Activated CD4-positive, alpha-beta T cell treated with anti-CD3 and anti-CD28 coated beads for 36 hours (primary cell): ENCODE results near the gene CSPG4. TPM values are rescaled to one million over a fixed set of nuclear protein-coding genes. Genes with fewer than 3 reads are reported as not detected.
"Not testable (repeated sequence)": the region's sequence is repeated elsewhere in the genome, so short reads cannot be mapped to it uniquely, and the experiment has no call there.

Experiments used
- ATAC-seq: fragments of 200-7000 bp; cut with Tn5 transposase; one replicate; pipeline ENCODE4 v1.10.0; 2021; ENCODE audit warnings: mild to moderate bottlenecking, moderate library complexity
- CTCF ChIA-PET: fragments of 350-600 bp; sonication (Branson Sonifier 250); formaldehyde crosslinking; loops from one replicate; lab custom pipeline; 2021; ENCODE audit warnings: antibody characterized with exemption; lab: Charles Lee
- POLR2A ChIA-PET: fragments of 350-600 bp; sonication (Branson Sonifier 250); formaldehyde crosslinking; loops from one replicate; lab custom pipeline; 2021; ENCODE audit warnings: antibody characterized with exemption, inconsistent platforms; lab: Charles Lee
- DNase-seq: peaks from one replicate; pipeline ENCODE4 v3.0.0-alpha.2; 2020
- H3K27ac Mint-ChIP-seq: one replicate; pipeline ENCODE4 v1.8.0; 2021; ENCODE audit warnings: mixed read lengths
- H3K27me3 Mint-ChIP-seq: one replicate; pipeline ENCODE4 v1.8.0; 2021; ENCODE audit warnings: mixed read lengths
- H3K36me3 Mint-ChIP-seq: one replicate; pipeline ENCODE4 v1.8.0; 2021; ENCODE audit warnings: low read depth, mixed read lengths
- H3K4me1 Mint-ChIP-seq: one replicate; pipeline ENCODE4 v1.8.0; 2021; ENCODE audit warnings: mixed read lengths
- H3K4me3 Mint-ChIP-seq: one replicate; pipeline ENCODE4 v1.8.0; 2021; ENCODE audit warnings: mild to moderate bottlenecking, moderate library complexity, mixed read lengths
- H3K9me3 Mint-ChIP-seq: one replicate; pipeline ENCODE4 v1.8.0; 2021; ENCODE audit warnings: low read depth, mixed read lengths
- intact Hi-C, 2 experiments: fragments of 100-400 bp; cut with DNase I in 1 of 2; cut with micrococcal nuclease in 1 of 2; formaldehyde crosslinking; loops; one replicate each; pipeline versions ENCODE4 v1.14.2 to v1.15.1; 2022 to 2024; cut with DNase I, micrococcal nuclease
- total RNA-seq, 2 experiments: library from RNA; stranded (reverse); gene quantifications; one replicate each; pipeline ENCODE4 v1.2.3, GENCODE V29; 2021

Gene CSPG4, protein sequence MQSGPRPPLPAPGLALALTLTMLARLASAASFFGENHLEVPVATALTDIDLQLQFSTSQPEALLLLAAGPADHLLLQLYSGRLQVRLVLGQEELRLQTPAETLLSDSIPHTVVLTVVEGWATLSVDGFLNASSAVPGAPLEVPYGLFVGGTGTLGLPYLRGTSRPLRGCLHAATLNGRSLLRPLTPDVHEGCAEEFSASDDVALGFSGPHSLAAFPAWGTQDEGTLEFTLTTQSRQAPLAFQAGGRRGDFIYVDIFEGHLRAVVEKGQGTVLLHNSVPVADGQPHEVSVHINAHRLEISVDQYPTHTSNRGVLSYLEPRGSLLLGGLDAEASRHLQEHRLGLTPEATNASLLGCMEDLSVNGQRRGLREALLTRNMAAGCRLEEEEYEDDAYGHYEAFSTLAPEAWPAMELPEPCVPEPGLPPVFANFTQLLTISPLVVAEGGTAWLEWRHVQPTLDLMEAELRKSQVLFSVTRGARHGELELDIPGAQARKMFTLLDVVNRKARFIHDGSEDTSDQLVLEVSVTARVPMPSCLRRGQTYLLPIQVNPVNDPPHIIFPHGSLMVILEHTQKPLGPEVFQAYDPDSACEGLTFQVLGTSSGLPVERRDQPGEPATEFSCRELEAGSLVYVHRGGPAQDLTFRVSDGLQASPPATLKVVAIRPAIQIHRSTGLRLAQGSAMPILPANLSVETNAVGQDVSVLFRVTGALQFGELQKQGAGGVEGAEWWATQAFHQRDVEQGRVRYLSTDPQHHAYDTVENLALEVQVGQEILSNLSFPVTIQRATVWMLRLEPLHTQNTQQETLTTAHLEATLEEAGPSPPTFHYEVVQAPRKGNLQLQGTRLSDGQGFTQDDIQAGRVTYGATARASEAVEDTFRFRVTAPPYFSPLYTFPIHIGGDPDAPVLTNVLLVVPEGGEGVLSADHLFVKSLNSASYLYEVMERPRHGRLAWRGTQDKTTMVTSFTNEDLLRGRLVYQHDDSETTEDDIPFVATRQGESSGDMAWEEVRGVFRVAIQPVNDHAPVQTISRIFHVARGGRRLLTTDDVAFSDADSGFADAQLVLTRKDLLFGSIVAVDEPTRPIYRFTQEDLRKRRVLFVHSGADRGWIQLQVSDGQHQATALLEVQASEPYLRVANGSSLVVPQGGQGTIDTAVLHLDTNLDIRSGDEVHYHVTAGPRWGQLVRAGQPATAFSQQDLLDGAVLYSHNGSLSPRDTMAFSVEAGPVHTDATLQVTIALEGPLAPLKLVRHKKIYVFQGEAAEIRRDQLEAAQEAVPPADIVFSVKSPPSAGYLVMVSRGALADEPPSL (N-terminal part only)
- not detected for total RNA-seq

DNA sequence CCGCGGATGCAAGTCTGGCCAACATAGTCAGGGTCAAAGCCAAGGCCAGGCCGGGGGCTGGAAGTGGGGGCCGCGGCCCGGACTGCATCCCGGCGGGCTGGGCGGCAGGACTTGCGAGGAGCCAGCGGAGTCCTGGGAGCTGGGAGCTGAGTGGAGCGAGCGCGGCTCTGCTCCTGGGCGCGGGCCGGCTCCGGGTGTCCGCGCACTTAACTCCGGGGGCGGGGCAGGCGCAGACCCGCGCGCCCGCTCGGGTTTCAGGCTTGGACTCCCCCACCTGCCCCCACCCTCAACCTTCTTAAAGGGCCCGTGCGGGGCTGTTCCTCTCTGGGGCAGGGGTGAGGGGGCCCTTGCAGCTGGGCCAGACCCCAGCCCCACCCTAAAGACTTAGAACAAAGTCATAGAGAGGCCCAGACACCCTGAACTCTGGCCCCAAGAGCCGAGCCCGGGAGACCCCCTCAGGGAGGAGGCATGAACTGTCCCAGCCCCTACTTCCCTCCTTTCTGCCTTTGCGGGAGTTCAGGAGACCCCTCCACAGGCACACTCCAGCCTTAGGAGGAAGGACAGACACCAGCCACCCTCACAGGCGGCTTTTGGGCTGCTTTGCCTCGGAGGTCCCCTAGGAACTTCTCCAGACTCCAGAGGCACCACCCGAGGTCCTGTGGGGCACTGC, at the start of gene CSPG4:
TSS of gene CSPG4 (minus strand) at position 181 of the 670 bp plus-strand sequence. CDS start at position 88, 93 bp downstream.
- ATAC-seq: no peak
- peaks cover 11% of the 10 kb centered on the region for H3K27me3 Mint-ChIP-seq
- intact Hi-C loops: no loop called here
- no peak within 1 kb of the TSS for H3K27ac Mint-ChIP-seq
- CTCF ChIA-PET: interaction anchor here (0.7 kb wide), 1 partner anchor 1290 kb away, joined by 3 read pairs; no protein-coding TSS in a partner anchor
- H3K9me3 Mint-ChIP-seq: no peaks in the 10 kb centered on the region
- H3K4me3 Mint-ChIP-seq: no peak within 1 kb of the TSS
- DNase-seq: no peak
- POLR2A ChIA-PET: interaction anchor here (0.5 kb wide), 1 partner anchor 65 kb away, joined by 3 read pairs; no protein-coding TSS in a partner anchor
- H3K4me1 Mint-ChIP-seq: no peaks in the 10 kb centered on the region
- no peaks in the 10 kb centered on the region for H3K36me3 Mint-ChIP-seq

DNA sequence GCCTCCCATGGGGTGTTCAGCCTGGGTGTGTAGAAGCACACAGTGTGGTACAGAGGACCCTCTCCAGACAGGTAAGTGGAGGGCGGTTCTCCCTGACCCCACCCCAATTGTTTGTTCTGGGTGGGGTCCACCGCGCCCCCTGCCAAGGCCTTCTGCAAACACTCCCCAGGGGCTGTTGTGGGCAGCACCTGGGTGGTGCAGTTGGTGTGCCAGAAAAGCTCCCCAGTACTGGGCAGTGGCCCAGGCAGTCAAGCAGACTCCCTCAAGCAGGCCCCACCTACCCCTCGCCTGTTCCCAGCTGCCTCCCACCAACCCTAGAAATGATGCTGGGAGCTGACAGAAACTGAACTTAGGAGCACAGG, 49.7 kb upstream of the CSPG4 start:
- POLR2A ChIA-PET, H3K27ac Mint-ChIP-seq, H3K9me3 Mint-ChIP-seq, H3K27me3 Mint-ChIP-seq, CTCF ChIA-PET, intact Hi-C loops, H3K36me3 Mint-ChIP-seq, ATAC-seq, H3K4me3 Mint-ChIP-seq, DNase-seq: not testable (repeated sequence)
- peaks cover 14% of the 10 kb centered on the region for H3K4me1 Mint-ChIP-seq

DNA sequence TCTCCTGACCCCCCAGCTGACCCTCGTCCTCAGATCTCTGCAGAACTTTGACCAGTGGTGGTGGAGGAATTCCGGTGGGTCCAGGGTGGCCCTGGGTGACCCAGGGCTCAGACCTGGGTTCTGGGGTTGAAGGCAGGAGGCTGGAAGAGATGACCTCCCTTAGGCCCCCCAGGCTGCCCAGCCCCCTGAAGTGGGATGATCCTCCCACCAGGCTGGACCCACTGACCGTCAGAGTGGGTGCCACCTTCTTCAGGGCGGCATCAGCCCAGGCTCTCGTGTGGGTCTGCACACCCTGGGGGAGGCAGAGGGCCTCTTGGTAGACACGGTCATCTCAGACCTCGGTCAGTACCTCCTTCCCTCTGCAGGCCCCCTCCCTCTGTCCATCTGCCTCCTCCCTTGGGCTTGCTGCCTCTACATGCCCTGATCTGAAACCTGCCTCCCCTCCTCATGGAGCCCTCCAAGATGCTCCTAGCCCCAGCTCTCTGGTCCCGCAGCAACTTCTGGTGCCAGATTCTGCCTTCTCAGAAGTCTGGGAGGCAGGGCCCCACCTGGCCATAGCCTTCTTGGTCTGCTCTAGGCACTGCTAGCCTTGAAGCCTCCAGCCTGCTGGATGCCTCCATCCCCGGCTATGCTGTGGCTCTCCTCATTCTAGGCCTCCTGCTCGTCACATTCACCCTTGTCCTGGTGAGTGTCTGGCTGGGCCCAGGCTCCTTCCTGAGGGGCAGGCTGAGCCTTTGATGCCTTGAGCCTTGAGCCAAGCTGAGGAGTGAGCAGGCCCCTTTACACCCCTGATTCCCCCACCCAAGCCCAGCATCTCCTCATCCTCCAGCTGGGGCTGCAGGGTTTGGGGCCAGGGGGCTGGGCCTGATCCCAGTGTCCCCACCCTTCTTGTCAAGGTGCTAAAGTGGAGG, 49.1 kb upstream of the CSPG4 start:
- ATAC-seq (no peak), DNase-seq (no peak)
- Mint-ChIP-seq H3K9me3 (no peaks in the 10 kb centered on the region), H3K27ac (no peak overlapping the region), H3K4me3 (no peak overlapping the region), H3K27me3 (no peaks in the 10 kb centered on the region), H3K4me1 (peaks cover 14% of the 10 kb centered on the region), H3K36me3 (no peaks in the 10 kb centered on the region)
- ChIA-PET CTCF (no interaction called here), POLR2A (no interaction called here)
- intact Hi-C loops: no loop called here

DNA sequence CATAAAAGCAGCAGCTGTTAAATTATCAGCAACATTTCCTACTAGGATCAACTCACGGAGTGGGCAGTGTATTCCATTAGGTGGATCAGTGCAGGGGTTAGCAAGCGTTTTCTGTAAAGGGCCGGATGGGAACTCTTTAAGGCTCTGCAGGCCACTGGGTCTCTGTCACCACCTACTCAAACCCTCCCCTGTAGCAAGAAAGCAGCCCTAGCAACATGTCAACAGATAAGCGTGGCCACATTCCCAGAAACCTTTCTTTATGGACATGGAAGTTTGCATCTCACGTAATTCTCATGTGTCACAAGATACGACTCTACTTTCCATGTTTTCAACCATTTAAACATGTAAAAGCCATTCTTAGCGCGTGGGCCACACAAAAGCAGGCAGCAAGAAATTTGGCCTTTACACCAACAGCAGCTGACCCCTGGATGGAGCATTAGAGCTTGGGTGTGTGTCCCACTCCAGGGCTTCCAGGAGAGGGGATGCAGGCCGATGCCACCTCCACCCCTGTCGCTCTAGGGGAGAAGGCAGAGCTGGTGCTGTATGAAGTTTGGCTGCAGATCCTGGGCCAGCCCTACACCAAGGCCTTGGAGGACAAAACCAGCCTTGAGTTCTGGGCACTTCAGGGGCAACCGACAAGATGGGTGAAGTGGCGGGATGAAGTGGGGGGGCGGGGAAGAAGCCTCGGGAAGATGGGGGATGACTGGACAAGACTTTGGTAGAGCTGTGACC, 48.2 kb upstream of the CSPG4 start:
- no peaks in the 10 kb centered on the region for H3K27me3 Mint-ChIP-seq

DNA sequence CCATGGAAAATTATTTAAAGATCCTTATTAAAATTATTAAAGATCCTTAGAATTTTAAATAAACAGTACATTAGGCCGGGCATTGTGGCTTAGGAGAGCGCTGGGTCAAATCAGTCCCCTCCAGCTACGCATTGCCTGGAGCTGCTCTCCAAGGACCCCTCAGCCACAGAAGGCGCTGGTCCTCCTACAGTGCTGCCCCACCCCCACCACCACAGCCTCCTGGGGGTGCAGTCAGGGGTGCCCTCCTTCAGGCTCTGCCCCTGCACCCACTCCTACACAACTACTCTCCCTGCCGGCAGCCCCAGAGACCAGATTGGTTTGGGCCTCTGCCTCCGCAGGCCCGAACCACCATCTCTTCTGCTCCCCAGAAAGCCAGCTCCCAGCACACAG, 47.5 kb upstream of the CSPG4 start:
- peaks cover 14% of the 10 kb centered on the region for H3K4me1 Mint-ChIP-seq
- intact Hi-C loops, DNase-seq, ATAC-seq, H3K36me3 Mint-ChIP-seq, H3K4me3 Mint-ChIP-seq, H3K27me3 Mint-ChIP-seq, H3K27ac Mint-ChIP-seq, H3K9me3 Mint-ChIP-seq: not testable (repeated sequence)
- POLR2A ChIA-PET: interaction anchor here (0.8 kb wide), 1 partner anchor 122 kb away, joined by 3 read pairs; no protein-coding TSS in a partner anchor
- CTCF ChIA-PET: interaction anchor here (0.9 to 1.7 kb wide), 3 partner anchors 10 to 42 kb away, joined by 3 to 5 read pairs (median 3); no protein-coding TSS in a partner anchor

More for the DNA sequence above, 48.2 kb upstream of the CSPG4 start:
- CTCF ChIA-PET: interaction anchor here (0.9 to 1.5 kb wide), 2 partner anchors 11 to 32 kb away, joined by 3 read pairs; no protein-coding TSS in a partner anchor
- no peak overlapping the region for H3K4me3 Mint-ChIP-seq
- DNase-seq (no peak), ATAC-seq (no peak)
- POLR2A ChIA-PET: no interaction called here
- H3K36me3 Mint-ChIP-seq: no peaks in the 10 kb centered on the region
- H3K27ac Mint-ChIP-seq: no peak overlapping the region
- intact Hi-C loops: no loop called here
- peaks cover 14% of the 10 kb centered on the region for H3K4me1 Mint-ChIP-seq
- no peaks in the 10 kb centered on the region for H3K9me3 Mint-ChIP-seq

DNA sequence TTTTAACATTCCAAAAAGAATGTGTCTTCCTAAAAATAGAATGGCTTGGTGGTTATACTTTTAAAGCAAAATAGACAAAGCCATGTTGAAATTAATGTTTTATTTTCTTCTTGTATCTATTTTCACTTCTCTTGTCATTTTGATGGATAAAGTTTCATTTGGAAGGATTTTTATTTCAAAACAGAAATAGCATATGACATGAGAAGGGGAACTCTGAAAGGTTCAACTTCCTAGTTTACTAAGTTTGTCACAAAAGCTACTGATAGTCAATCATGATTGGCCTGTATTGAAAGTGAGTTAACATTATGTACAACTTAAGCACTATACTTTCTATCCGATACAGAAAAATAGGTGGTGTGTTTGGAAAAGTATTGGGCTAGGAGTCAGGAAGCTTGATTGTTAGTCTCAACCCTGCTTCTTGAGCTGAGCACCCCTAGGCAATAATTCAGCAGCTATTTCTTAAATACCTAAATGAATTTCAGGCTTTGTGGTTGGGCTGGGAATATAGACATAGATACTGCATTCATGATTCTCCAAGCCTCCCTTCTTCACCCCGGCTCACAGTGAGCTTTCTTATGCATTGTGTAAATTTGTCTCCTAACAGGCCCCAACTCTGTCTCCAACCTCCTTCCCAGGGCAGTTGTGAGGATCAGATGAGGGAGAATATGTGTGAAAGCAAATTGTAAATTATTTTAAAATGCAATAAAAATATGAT, 46.9 kb upstream of the CSPG4 start:
- DNase-seq (no peak), ATAC-seq (no peak)
- Mint-ChIP-seq H3K27me3 (no peaks in the 10 kb centered on the region), H3K4me3 (peak overlapping the region; percentile 85), H3K36me3 (no peaks in the 10 kb centered on the region), H3K27ac (peak overlapping the region; percentile 89), H3K9me3 (no peaks in the 10 kb centered on the region), H3K4me1 (peaks cover 14% of the 10 kb centered on the region)
- intact Hi-C loops: loop anchor here in 1 of 2 experiments (5.0 kb wide), 1 partner anchor 143 kb away; the partner anchor contains the start of gene FBXO22
- ChIA-PET CTCF (interaction anchor here (0.9 to 1.7 kb wide), 3 partner anchors 9 to 42 kb away, joined by 3 to 5 read pairs (median 3); no protein-coding TSS in a partner anchor), POLR2A (interaction anchor here (0.8 kb wide), 1 partner anchor 121 kb away, joined by 3 read pairs; no protein-coding TSS in a partner anchor)

DNA sequence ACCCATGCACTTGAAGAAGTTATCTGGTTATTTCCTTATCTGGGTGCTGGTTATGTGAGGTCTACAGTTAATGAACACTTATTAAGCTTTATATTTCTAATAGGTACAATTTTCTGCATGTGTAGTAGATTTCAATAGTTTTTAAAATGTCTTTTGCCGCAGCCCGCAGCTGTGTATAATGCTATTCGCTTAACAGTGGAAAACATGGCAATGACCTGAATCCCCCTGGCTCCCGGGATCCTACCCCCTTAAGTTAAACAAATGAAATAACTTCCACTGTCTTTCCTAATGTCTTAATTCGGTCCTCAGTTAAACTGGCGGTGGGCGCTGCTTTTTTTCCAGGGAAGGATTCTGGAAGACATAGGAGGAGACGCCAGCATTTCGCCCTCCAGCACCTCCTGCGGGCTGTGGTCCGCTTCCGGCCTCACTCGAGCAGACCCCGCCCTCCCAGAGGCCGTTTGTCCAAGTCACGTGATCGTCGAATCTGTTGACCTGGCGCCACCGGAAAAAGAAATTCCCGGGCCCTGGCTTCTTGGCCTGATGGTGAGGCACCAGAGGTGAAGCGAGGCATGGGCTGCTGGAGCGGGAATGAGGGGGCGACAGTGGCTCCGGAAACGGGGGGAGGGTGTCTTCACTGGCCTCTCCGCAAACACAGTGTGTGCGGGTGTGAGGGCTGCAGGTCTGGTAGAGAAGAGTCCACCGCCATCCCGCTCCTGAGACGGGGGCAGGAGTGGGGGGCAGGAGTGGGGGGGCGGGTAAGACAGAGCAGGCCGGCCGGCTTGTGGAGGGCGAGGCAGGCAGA, 45.6 kb upstream of the CSPG4 start:
- DNase-seq (peak; percentile 81), ATAC-seq (peak; percentile 95)
- POLR2A ChIA-PET: no interaction called here
- Mint-ChIP-seq H3K4me1 (peaks cover 14% of the 10 kb centered on the region), H3K27me3 (no peaks in the 10 kb centered on the region), H3K9me3 (no peaks in the 10 kb centered on the region), H3K36me3 (no peaks in the 10 kb centered on the region), H3K27ac (peak overlapping the region; percentile 89), H3K4me3 (peak overlapping the region; percentile 85)
- CTCF ChIA-PET: interaction anchor here (1.7 kb wide), 1 partner anchor 44 kb away, joined by 5 read pairs; no protein-coding TSS in a partner anchor
- intact Hi-C loops: loop anchor here in 1 of 2 experiments (1.0 to 5.0 kb wide), 2 partner anchors 20 to 144 kb away; partner anchors contain the start of gene FBXO22

DNA sequence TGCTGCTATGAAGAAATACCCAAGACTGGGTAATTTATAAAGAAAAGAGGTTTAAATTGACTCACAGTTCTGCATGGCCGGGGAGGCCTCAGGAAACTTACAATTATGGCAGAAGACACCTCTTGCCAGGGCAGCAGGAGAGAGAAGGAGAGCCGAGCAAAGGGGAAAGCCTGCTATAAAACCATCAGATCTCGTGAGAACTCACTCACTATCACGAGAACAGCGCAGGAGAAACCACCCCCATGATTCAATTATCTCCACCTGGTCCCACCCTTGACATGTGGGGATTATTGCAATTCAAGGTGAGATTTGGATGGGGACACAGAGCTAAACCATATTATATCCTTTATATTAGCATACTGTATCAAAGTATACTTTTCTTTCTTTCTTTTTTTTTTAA, 42.2 kb upstream of the CSPG4 start:
- CTCF ChIA-PET: interaction anchor here (0.7 kb wide), 1 partner anchor 385 kb away, joined by 3 read pairs; no protein-coding TSS in a partner anchor
- DNase-seq, H3K36me3 Mint-ChIP-seq, POLR2A ChIA-PET, H3K27ac Mint-ChIP-seq, H3K27me3 Mint-ChIP-seq, H3K4me3 Mint-ChIP-seq, ATAC-seq, H3K9me3 Mint-ChIP-seq: not testable (repeated sequence)
- H3K4me1 Mint-ChIP-seq: peaks cover 14% of the 10 kb centered on the region
- intact Hi-C loops: loop anchor here in 1 of 2 experiments (5.0 kb wide), 1 partner anchor 147 kb away; the partner anchor contains the start of gene FBXO22
